ENCODE results near the gene CAPRIN2.

The CAPRIN2 gene

GRCh38 chr12:30719060-30719459 is 35.7 kb downstream of the CAPRIN2 start:
- in situ Hi-C loops (cut with HindIII; ENCODE audit: low pct_ligation_motif_present, low sequenced_read_pairs) = no loop called here
- H3K36me3 ChIP-seq (replicated peaks) = peaks cover 49% of the 10 kb centered on the region
- no peak overlapping the region for H3K4me3 ChIP-seq (ENCODE audit: low read depth, low read length)
- H3K27ac ChIP-seq = no peak overlapping the region
- no peaks in the 10 kb centered on the region for H3K27me3 ChIP-seq (replicated peaks)
- DNase-seq = peak; percentile 34
- TF ChIP-seq CTCF (IDR thresholded peaks at IDR 0.05; ENCODE audit: low read depth, low read length, missing control alignments) = no peak

- no peak for TF ChIP-seq CTCF (IDR thresholded peaks at IDR 0.05; ENCODE audit: low read depth, low read length, missing control alignments)
- Histone ChIP-seq H3K36me3 (replicated peaks) (peaks cover 27% of the 10 kb centered on the region), H3K27me3 (replicated peaks) (no peaks in the 10 kb centered on the region), H3K4me3 (ENCODE audit: low read depth, low read length) (no peak overlapping the region), H3K27ac (no peak overlapping the region)
- DNase-seq = no peak
- in situ Hi-C loops (cut with HindIII; ENCODE audit: low pct_ligation_motif_present, low sequenced_read_pairs) = no loop called here
Measured at GRCh38 chr12:30707613-30708342, 47.0 kb downstream of the CAPRIN2 start.

- Histone ChIP-seq H3K27me3 (replicated peaks) (no peaks in the 10 kb centered on the region), H3K36me3 (replicated peaks) (peaks cover 22% of the 10 kb centered on the region), H3K27ac (no peak overlapping the region), H3K4me3 (ENCODE audit: low read depth, low read length) (no peak overlapping the region)
- DNase-seq = no peak
- TF ChIP-seq CTCF (IDR thresholded peaks at IDR 0.05; ENCODE audit: low read depth, low read length, missing control alignments) = no peak
- in situ Hi-C loops (cut with HindIII; ENCODE audit: low pct_ligation_motif_present, low sequenced_read_pairs) = no loop called here
Measured at GRCh38 chr12:30706476-30706875, 48.3 kb downstream of the CAPRIN2 start.

GRCh38 chr12:30701056-30701455 is 53.7 kb downstream of the CAPRIN2 start:
- DNase-seq = no peak
- no peak overlapping the region for H3K27ac ChIP-seq
- no peak overlapping the region for H3K4me3 ChIP-seq (ENCODE audit: low read depth, low read length)
- no peaks in the 10 kb centered on the region for H3K36me3 ChIP-seq (replicated peaks)
- in situ Hi-C loops (cut with HindIII; ENCODE audit: low pct_ligation_motif_present, low sequenced_read_pairs) = no loop called here
- H3K27me3 ChIP-seq (replicated peaks) = no peaks in the 10 kb centered on the region
- no peak for TF ChIP-seq CTCF (IDR thresholded peaks at IDR 0.05; ENCODE audit: low read depth, low read length, missing control alignments)

- TF ChIP-seq CTCF (IDR thresholded peaks at IDR 0.05; ENCODE audit: low read depth, low read length, missing control alignments) = no peak
- no peaks in the 10 kb centered on the region for H3K27me3 ChIP-seq (replicated peaks)
- H3K4me3 ChIP-seq (ENCODE audit: low read depth, low read length) = no peak overlapping the region
- no peak for DNase-seq
- in situ Hi-C loops (cut with HindIII; ENCODE audit: low pct_ligation_motif_present, low sequenced_read_pairs) = no loop called here
- H3K36me3 ChIP-seq (replicated peaks) = no peaks in the 10 kb centered on the region
- no peak overlapping the region for H3K27ac ChIP-seq
Measured at GRCh38 chr12:30700216-30700900, 54.4 kb downstream of the CAPRIN2 start.

Data from brain microvascular endothelial cell (primary cell).